Stomach (tissue), 9 donors: ENCODE data around the gene CHRNA1. TPM values are rescaled to one million over a fixed set of nuclear protein-coding genes. Genes with fewer than 3 reads are reported as not detected.

Source experiments
- DNase-seq, 2 donors: peaks; one replicate each; pipeline versions ENCODE4 v3.0.0 to v3.0.0-alpha.2; 2013 to 2019
- H3K27ac ChIP-seq, 5 donors: fragments of 200-600 bp in 4 of 5; sonication (generic) in 4 of 5; one replicate each; pipeline ENCODE4 v1.5.1; 2013 to 2019; ENCODE audit warnings: mild to moderate bottlenecking in 1 of 5, moderate library complexity in 1 of 5
- H3K27me3 ChIP-seq, 3 donors: fragments of 200-600 bp; sonication (generic); one replicate each; pipeline ENCODE4 v1.5.1; 2017 to 2019; ENCODE audit warnings: mixed run types in 1 of 3
- H3K36me3 ChIP-seq, 4 donors: fragments of 200-600 bp; sonication (generic); 1 replicate in 3 of 4; 2 replicates in 1 of 4; pipeline ENCODE4 v1.5.1; 2016 to 2019
- H3K4me1 ChIP-seq, 4 donors: fragments of 200-600 bp; sonication (generic); one replicate each; pipeline ENCODE4 v1.5.1; 2016 to 2019
- H3K4me3 ChIP-seq, 4 donors: fragments of 200-600 bp; sonication (generic) in 3 of 4; one replicate each; pipeline ENCODE4 v1.5.1; 2016 to 2019; ENCODE audit warnings: mild to moderate bottlenecking in 1 of 4
- H3K9me3 ChIP-seq, 4 donors: fragments of 200-600 bp; sonication (generic); one replicate each; pipeline ENCODE4 v1.5.1; 2016 to 2019
- CTCF ChIP-seq, 7 experiments: fragments of 450-650 bp in 4 of 7; fragments of 200-600 bp in 3 of 7; sonication (generic) in 3 of 7; IDR thresholded peaks; one replicate each; pipeline ENCODE4 v1.5.1; 2016 to 2019; ENCODE audit warnings: antibody characterized with exemption in 7 of 7, control low read depth in 2 of 7, mild to moderate bottlenecking in 1 of 7
- EP300 ChIP-seq: sonication (generic); formaldehyde crosslinking; IDR thresholded peaks from one replicate; pipeline ENCODE4 v1.6.1; 2017; ENCODE audit warnings: antibody characterized with exemption
- POLR2A ChIP-seq, 4 donors: fragments of 450-650 bp; IDR thresholded peaks; one replicate each; pipeline ENCODE4 v1.6.1; 2016; ENCODE audit warnings: antibody characterized with exemption in 4 of 4, control low read depth in 2 of 4, mild to moderate bottlenecking in 1 of 4, moderate library complexity in 1 of 4
- POLR2AphosphoS5 ChIP-seq, 3 donors: sonication (generic); formaldehyde crosslinking; IDR thresholded peaks; one replicate each; pipeline ENCODE4 v1.6.1; 2016; ENCODE audit warnings: antibody characterized with exemption in 3 of 3
- WGBS, 5 donors: extraction: QIAGEN DNeasy Blood & Tissue Kit in 3 of 5; methylation state at CpG; one replicate each; pipeline versions ENCODE4 v1.1.5 to v1.1.7; 2013 to 2018; 5-methylcytosine and 5-hydroxymethylcytosine counted together
- intact Hi-C: fragments of 100-400 bp; cut with DNase I; formaldehyde crosslinking; loops from one replicate; pipeline ENCODE4 v1.15.1; 2023; ENCODE audit warnings: low total_unique reads
- polyA plus RNA-seq, 3 donors: library from polyadenylated mRNA; stranded (reverse); fragments of 200-250 nt; gene quantifications; one replicate each; pipeline ENCODE4 v1.2.3, GENCODE V29; 2013
- total RNA-seq, 5 donors: library from RNA; depleted of rRNA; stranded (reverse); fragments of >200 nt; gene quantifications; one replicate each; pipeline versions ENCODE4 v1.1.0 to v1.2.3, GENCODE V29; 2014 to 2016
- donor health status: healthy with polysubstance abuse.
- donor health status: Bipolar disorder and iron deficiency.
- donor health status: healthy.

CHRNA1 gene
- total and polyA plus RNA-seq, 8 donors, result 0.46 TPM; not detected in 7

- TF ChIP-seq POLR2A (IDR thresholded peaks at IDR 0.05) (no peak), EP300 (no peak), CTCF (IDR thresholded peaks at IDR 0.05) (no peak), POLR2AphosphoS5 (IDR thresholded peaks at IDR 0.05) (no peak)
- 59 to 73% (median 64%) methylated on average over 8 to 13 of the region's 13 CpGs for WGBS, 5 donors
- Histone ChIP-seq H3K36me3 (no peaks in the 10 kb centered on the region), H3K27me3 (no peaks in the 10 kb centered on the region), H3K9me3 (no peaks in the 10 kb centered on the region), H3K4me3 (no peak overlapping the region), H3K27ac (no peak overlapping the region), H3K4me1 (peaks cover 0 to 19% (median 2%) of the 10 kb centered on the region in 4 donors)
- intact Hi-C loops, result no loop called here
- peak in 1 of 2 donors; percentile 88 for DNase-seq
Observed at GRCh38 chr2:174778085-174778981, 14.1 kb upstream of the CHRNA1 start.

GRCh38 chr2:174777347-174778084, 13.2 kb upstream of the CHRNA1 start:
- Histone ChIP-seq H3K9me3 (no peaks in the 10 kb centered on the region), H3K4me1 (peaks cover 0 to 23% (median 2%) of the 10 kb centered on the region in 4 donors), H3K27ac (no peak overlapping the region), H3K27me3 (no peaks in the 10 kb centered on the region), H3K4me3 (no peak overlapping the region), H3K36me3 (no peaks in the 10 kb centered on the region)
- TF ChIP-seq POLR2AphosphoS5 (IDR thresholded peaks at IDR 0.05), result no peak
- TF ChIP-seq POLR2A (IDR thresholded peaks at IDR 0.05), result no peak
- no peak for TF ChIP-seq CTCF (IDR thresholded peaks at IDR 0.05)
- TF ChIP-seq EP300, result no peak
- DNase-seq, result peak in 1 of 2 donors; percentile 56
- intact Hi-C loops, result no loop called here
- 65 to 86% (median 73%) methylated on average over 5 of the region's 5 CpGs for WGBS, 5 donors

GRCh38 chr2:174776675-174777074, 12.4 kb upstream of the CHRNA1 start:
- intact Hi-C loops, result no loop called here
- no peak for TF ChIP-seq POLR2AphosphoS5 (IDR thresholded peaks at IDR 0.05)
- no peak for TF ChIP-seq POLR2A (IDR thresholded peaks at IDR 0.05)
- TF ChIP-seq CTCF (IDR thresholded peaks at IDR 0.05), result no peak
- TF ChIP-seq EP300, result no peak

GRCh38 chr2:174776223-174776622, 12.0 kb upstream of the CHRNA1 start:
- Histone ChIP-seq H3K36me3 (no peaks in the 10 kb centered on the region), H3K9me3 (no peaks in the 10 kb centered on the region), H3K4me1 (peaks cover 0 to 23% (median 8%) of the 10 kb centered on the region in 4 donors), H3K4me3 (no peak overlapping the region), H3K27me3 (no peaks in the 10 kb centered on the region), H3K27ac (no peak overlapping the region)
- TF ChIP-seq EP300, result no peak
- no peak for TF ChIP-seq CTCF (IDR thresholded peaks at IDR 0.05)
- no peak for TF ChIP-seq POLR2A (IDR thresholded peaks at IDR 0.05)
- TF ChIP-seq POLR2AphosphoS5 (IDR thresholded peaks at IDR 0.05), result no peak
- WGBS, 5 donors, result 76 to 83% (median 78%) methylated on average over 6 of the region's 6 CpGs
- intact Hi-C loops, result no loop called here
- no peak for DNase-seq

More at GRCh38 chr2:174776675-174777074, 12.4 kb upstream of the CHRNA1 start:
- Histone ChIP-seq H3K9me3 (no peaks in the 10 kb centered on the region), H3K27me3 (no peaks in the 10 kb centered on the region), H3K27ac (no peak overlapping the region), H3K4me3 (no peak overlapping the region), H3K36me3 (no peaks in the 10 kb centered on the region), H3K4me1 (peaks cover 0 to 25% (median 7%) of the 10 kb centered on the region in 4 donors)
- 61 to 86% (median 69%) methylated on average over 3 of the region's 3 CpGs for WGBS, 5 donors
- no peak for DNase-seq
